Right ventricle myocardium inferior (tissue), 1 donor: ENCODE results near the gene VTI1A. TPM values are rescaled to one million over a fixed set of nuclear protein-coding genes. Genes with fewer than 3 reads are reported as not detected.

ENCODE experiments used
- ATAC-seq: fragments of 200-7000 bp; cut with Tn5 transposase; one replicate; pipeline ENCODE4 v1.9.1; 2020; ENCODE audit warnings: mild to moderate bottlenecking, moderate library complexity
- DNase-seq: peaks from one replicate; pipeline ENCODE4 v3.0.0; 2021; ENCODE audit errors: missing footprints
- intact Hi-C: fragments of 100-400 bp; cut with DNase I; formaldehyde crosslinking; loops from one replicate; pipeline ENCODE4 v1.11.0; 2022
- total RNA-seq: library from RNA; stranded (reverse); fragmentation: NEBNext Ultra II Directional; extraction: Animal tissue kit (Norgen Biotek cat#: 25700); gene quantifications from one replicate; pipeline ENCODE4 v1.2.1, GENCODE V29; 2021
- donor health status: DM: no; HTN: yes; CAD: no; lungs with severe emphysema.

VTI1A gene
- total RNA-seq, 1 donor from 2014 or later, result 21.2 TPM

GRCh38 chr10:112613620-112614019, 166.6 kb downstream of the VTI1A start:
- intact Hi-C loops, result no loop called here
- ATAC-seq, result peak; percentile 84
- no peak for DNase-seq

DNA sequence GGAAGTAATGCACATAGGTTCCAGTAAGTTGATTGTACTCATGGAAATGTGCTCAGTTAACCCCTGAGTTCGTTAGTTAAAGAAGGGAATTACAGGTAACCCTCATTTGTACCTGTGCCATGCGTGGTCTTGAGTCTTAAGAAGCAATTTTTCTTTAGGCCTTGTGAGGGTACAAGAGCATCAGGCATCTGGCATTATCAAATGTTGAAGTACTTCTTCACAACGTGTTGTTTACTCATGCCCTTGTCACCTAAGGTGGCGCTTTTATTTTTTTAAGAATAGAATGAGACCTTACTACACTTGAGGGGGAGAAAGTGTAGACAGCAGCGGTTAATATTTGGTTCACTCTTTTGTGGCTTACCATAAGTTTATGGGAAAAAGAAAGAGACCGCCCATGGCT, 167.1 kb downstream of the VTI1A start:
- no peak for DNase-seq
- intact Hi-C loops, result no loop called here
- ATAC-seq, result no peak

DNA sequence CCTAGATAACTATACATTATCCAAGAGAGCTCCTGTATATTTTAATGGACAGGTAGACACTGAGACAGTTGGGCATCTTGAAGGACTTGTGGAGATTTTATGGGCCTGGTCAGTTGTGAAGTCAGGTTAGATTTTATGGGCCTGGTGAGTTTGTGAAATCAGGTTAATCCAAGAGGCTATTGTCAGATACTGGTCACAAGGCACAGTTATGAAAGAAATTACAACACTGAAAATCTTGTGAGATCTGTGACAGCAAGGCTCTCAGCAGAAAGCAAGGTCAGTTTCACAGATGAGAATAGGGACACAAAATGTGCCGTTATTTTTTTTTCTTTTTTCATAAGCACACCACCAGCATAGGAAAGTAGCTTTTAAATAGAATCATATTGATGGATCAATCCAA, 167.6 kb downstream of the VTI1A start:
- ATAC-seq, result no peak
- intact Hi-C loops, result no loop called here
- DNase-seq, result no peak

- no peak for ATAC-seq
- no peak for DNase-seq
- intact Hi-C loops, result no loop called here
Observed at GRCh38 chr10:112615269-112615668, 168.3 kb downstream of the VTI1A start.

- intact Hi-C loops, result no loop called here
- ATAC-seq, result no peak
- DNase-seq, result no peak
Observed at GRCh38 chr10:112616647-112617046, 169.6 kb downstream of the VTI1A start.

DNA sequence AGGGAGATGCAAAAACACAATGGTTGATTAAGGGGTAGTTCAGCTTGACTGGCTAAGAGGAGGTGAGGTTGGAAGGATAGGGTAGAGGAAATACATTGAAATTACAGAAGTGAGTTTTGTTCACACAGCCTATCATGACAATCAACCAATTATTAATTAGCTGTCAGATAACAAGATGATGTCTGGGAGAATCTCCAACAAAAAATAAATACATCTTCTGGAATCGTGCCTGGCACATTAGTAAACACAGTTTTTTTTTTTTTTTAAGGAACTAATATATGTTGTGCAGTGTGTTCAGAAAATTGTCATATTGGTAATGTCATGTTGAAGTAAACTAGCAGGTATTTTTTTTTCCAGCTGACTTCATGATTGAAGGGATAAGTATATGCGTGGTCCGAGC, 171.8 kb downstream of the VTI1A start:
- no peak for DNase-seq
- intact Hi-C loops, result no loop called here
- ATAC-seq, result no peak

GRCh38 chr10:112619556-112619955, 172.5 kb downstream of the VTI1A start:
- no peak for ATAC-seq
- intact Hi-C loops, result no loop called here
- no peak for DNase-seq

- DNase-seq (no peak), ATAC-seq (no peak)
- intact Hi-C loops, result no loop called here
Observed at GRCh38 chr10:112622786-112623185, 175.8 kb downstream of the VTI1A start.

GRCh38 chr10:112624546-112625048, 177.6 kb downstream of the VTI1A start:
- ATAC-seq (no peak), DNase-seq (no peak)
- intact Hi-C loops, result no loop called here

DNA sequence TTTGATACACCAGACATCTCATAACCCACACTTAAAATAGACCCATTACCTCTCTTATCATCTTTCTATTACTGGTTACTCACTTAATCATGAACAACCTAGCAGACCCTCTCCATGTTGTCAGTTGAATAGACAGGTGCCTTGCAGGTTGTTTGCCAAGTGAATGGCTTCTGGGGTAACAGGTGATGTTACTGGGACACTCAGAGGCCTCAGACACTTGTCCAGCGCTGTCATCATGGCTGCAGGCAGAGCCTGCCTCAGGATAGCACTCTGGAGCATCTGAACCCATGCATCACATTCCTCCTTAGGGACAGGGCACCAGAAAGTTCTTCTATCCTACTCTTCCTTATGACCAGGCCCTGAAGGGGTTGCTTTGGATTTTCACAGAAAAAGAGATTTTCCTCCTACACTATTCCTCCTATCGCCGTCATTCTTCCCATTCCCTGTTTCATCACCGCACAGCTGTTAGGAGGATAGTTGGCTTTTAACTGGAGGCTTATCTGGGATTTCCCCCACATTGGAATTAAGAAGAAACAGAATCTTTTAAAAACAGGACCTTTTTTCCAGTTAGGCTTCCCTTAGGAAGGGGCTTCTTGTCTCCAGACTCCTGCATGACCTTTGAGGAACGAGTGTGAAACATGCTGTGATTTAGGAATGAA, 182.1 kb downstream of the VTI1A start:
- DNase-seq, result no peak
- no peak for ATAC-seq
- intact Hi-C loops, result no loop called here

- intact Hi-C loops, result no loop called here
- ATAC-seq (no peak), DNase-seq (no peak)
Observed at GRCh38 chr10:112631501-112632400, 184.7 kb downstream of the VTI1A start.

DNA sequence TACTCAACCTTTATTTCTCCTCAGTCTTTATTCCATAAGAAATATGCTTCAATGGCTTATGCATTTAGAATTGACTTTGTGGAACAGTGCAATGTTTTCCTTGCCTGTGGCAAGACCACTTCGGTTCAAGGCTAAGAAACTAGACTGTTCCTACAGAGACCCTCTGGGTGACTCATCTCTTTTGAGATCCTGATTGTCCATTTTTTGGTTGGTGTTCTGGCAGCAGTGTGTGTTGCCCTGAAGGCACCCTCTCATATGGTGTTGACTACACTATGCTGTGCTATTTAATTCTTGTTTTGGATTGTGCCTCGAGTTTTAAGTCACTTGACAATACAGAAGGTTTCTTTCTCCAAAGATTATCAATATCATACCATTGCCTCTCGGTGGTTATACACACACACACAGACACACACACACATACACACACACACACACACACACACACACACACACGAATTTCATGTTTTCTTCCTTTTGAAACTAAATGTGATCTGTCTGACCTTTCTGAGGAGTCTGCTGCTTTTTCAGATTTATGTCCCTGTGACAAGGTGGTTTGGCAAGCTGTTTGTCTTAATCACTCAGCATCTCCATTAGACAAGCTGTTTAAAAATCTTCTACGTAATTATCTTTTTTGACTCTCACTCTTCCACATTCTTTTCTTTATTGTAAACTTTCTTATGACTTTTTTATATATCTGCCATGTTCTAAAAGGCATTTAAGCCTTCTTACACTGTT, 187.2 kb downstream of the VTI1A start:
- DNase-seq, result no peak
- intact Hi-C loops, result no loop called here
- ATAC-seq, result no peak

DNA sequence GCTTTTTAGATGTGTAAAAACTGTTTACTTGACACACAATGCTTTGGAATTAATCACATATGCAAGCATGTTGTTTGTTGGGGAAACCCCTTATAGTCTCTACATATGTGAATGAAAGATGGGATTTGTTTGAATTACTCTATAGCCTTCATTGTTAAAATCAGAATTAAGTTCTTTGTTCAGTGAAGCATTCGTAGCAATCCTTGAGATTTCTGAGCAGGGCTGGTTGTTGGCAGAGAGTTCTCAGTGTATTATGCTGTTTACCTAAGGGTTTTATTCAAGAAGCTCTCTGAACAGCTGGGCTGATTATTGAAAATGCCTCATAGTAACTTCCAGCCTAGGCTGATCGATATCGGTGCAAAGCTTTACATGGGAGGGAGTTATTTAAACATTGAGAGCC, 190.9 kb downstream of the VTI1A start:
- ATAC-seq, result no peak
- intact Hi-C loops, result no loop called here
- no peak for DNase-seq

DNA sequence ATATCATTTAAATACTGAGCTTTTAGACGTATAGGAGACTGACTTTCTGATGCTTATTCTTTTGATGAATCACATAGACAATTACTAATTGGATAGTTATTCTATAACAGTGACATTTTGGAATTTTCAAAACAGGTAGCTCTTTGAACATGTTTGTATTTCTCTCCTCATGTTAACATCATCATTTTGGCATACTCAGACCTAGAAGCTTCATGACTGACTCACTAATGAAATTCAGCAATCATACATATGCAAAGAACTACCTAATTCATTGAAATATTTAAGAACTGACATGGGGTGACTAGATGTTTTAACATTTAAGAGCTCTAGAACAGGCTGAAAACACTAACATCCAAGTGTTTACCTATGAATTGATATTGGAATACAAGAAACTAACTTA, 192.3 kb downstream of the VTI1A start:
- DNase-seq, result no peak
- ATAC-seq, result no peak
- intact Hi-C loops, result no loop called here

GRCh38 chr10:112640638-112641037, 193.6 kb downstream of the VTI1A start:
- ATAC-seq, result no peak
- intact Hi-C loops, result no loop called here
- DNase-seq, result no peak

DNA sequence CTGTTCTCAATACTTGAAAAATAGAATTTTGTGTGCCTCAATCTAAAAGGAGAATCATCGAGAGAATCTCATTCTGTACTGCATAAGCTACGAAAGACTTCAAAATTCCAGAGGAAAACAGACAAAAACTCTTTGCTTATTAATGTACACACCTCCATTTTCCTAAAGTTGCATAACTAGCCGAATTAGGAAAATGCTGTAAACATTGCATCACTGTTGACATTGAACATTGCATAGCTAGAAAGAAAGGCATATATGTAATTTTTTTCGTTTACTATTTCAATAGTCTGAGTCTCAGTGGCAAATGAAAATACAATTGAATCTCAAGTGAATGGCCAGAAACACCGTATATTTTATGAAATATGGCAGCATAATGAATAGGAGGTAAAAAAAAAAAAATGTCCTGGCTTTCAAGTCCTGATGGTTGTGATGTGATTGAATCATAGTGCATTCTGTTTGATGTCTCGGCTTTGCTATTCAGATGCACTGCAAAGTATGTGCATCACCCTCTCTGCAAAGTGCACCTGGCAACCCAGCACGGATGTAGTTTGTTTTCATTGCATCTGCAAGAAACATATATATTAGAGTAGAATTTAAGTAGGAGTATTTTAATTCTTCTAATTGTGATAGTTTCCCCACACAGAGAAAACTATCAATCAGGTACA, 196.7 kb downstream of the VTI1A start:
- DNase-seq, result no peak
- intact Hi-C loops, result no loop called here
- no peak for ATAC-seq

DNA sequence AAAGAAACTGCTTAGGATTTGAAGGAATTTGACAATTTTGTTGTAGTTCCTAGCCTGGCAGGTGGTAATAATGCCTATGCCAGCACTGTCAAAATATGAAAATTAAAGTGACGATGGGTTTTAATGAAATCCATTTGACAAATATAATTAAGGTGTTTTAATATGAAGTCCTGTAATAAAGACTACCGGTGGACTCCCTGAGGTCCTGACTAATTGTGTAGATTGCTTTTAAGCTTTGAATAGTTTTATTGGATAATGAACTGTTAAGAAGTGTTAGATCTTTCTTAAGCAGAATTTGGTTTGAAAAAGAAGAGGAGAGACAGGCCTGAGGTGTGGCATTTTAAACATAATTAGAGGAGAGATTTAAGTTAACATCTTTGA, 197.2 kb downstream of the VTI1A start:
- DNase-seq, result no peak
- intact Hi-C loops, result no loop called here

GRCh38 chr10:112649006-112649821, 202.2 kb downstream of the VTI1A start:
- DNase-seq (no peak), ATAC-seq (no peak)
- intact Hi-C loops, result no loop called here

More for the DNA sequence above, 197.2 kb downstream of the VTI1A start:
- no peak for ATAC-seq
